GM20431 (cell line): ENCODE measurements around the gene SYT7.

Source experiments
- in situ Hi-C: fragments of 300-500 bp; cut with MseI, MboI; formaldehyde crosslinking; loops from one replicate; pipeline ENCODE4 v1.15.0; 2020; ENCODE audit warnings: low sequenced_read_pairs; ENCODE audit not compliant: unreplicated experiment

The SYT7 gene

GRCh38 chr11:61505640-61506155, 75.2 kb downstream of the SYT7 start:
- in situ Hi-C loops = no loop called here

GRCh38 chr11:61505106-61505505, 75.8 kb downstream of the SYT7 start:
- in situ Hi-C loops = no loop called here

DNA sequence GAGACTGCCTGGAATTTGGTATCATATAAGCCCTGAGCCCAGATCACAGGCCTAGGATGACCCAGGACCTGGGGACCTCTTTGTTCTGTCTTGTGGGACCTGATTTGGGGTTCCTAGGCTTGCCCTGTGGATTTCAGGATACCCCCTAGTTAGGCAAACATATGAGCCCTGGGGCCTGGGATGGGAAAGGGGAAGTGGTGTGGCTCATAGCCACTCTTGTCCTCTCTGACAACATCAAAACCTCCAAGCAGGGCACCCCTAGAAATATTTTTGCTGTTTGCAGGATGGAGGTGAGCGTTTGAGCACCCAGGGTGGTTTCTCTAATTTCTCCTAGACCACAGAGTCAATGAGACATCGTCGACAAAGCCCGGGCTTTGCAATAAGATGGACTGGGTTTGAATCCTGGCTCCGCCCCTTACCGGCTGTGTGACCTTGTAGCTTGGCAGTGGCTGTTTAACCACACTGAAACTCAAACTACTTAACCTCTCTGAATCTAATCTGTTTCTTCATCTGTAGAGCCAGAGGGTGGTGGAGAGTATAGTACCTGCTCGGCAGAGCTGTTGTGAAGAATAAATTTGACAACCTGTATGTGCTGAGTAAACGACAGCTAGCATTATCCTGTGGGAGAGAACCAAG, 77.6 kb downstream of the SYT7 start:
- in situ Hi-C loops = no loop called here

GRCh38 chr11:61502522-61502921, 78.4 kb downstream of the SYT7 start:
- in situ Hi-C loops = no loop called here

DNA sequence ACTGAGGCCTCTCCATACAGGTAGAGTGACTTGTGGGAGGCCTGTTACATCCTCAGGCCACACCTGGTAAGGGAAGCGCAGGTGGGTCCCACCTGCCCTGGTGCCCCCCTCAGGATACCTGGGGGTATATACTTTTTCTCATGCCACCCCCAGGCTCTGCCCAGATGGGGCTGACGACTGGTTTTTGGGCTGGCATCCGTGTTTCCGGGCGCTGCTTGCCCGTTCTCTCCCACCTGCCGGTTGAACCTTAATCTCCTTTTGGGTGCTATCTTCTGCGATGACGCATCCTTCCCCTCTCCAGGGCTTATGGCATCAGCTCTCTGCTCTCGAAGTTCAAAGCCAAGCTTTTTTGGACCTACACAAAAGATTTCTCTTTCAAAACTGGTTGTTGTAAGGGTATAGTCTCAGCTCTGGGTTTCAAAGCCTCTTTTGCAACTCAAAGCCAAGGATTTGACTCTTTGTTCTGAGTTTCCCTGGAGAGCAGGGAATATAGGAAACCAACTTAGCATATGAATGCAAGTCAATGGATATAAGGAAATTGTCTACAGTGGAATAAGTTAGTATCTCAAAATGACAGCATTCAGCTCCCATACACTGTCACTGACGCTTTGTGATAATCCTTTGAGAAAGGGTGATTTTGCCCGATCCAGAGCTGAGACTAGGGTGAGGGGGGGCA, 80.9 kb downstream of the SYT7 start:
- in situ Hi-C loops = no loop called here

DNA sequence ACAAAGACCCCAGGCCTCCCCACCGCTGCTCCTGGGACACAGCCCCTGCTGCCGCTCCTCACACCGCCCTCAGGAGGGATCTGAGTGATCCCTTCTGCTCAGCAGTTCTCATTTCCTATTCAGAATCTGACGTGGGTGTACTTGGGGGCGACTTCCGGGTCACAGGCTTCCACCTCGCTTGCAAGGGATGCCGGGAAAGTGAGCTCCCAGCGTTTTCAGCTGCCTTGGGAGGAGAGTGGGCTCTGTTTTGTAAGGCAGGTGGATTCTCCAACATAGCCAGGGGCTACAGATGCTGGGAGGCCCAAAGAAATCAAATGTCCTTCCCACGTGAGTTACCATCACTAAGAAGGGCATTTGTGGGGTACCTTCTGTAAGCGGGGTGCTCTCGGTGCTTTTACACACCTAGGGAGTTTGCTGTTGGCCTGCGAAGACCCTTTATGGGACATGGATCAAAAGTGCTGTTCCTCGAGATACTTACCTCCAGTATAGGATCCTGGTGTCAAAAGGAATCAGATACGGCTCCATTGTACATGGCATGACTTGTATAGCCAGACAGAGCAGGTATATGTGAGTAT, 82.0 kb downstream of the SYT7 start:
- in situ Hi-C loops = no loop called here

- in situ Hi-C loops = no loop called here
Observed at GRCh38 chr11:61497876-61498275, 83.0 kb downstream of the SYT7 start.

DNA sequence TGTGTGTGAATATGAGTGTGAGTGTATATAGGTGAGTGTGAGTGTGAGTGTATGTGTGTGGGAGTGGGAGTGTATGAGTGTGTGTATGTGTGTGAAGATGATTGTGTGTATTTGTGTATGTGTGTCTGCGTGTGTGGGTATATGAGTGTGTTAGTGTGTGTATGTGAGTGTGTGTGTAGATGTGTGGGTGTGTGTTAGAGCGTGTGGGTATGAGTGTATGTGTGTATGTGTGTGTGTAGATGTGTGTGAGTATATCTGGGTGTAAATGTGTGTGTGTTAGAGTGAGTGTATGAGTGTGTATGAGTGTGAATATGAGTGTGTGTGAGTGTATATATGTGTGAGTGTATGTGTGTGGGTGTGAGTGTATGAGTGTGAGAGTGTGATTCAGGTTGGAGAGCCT, 83.4 kb downstream of the SYT7 start:
- in situ Hi-C loops = no loop called here

GRCh38 chr11:61496602-61497400, 84.1 kb downstream of the SYT7 start:
- in situ Hi-C loops = no loop called here

DNA sequence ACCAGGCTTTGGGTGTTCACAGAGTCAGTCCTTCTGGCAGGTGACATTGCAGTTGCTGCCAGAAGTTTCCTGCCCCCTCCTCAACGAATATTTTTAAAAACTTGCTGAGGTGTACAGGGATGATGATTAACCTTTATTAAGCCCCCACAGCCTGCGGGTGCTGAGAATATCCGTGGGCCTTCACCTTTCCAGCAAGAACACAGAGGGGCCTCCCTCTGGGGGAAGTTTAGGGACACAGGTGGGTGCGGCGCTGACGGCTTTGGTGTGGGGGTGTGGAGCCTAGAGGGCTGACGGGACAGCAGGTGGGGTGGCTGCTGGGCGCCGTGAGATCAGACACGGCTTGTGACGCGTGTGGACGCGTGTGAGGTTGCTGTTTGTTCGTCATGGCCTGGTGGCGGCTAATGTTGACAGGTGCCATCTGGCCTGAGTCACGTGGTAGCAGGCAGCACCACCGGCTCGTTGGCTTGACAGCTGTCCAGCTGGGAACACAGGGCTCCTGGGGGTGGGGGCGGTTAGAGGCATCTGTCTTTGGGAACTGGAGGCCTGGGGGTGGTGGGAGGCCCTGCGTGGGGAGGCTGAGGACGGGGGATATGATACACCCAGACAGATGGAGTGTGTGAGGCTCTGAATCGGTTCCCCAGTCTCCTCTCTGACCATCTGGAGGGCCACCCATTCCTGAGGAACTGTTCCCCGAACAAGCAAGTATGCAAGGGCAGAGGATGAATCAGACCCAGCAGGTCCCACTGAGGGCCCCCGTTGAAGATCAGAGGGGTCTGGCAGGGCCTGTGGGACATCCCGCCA, 84.9 kb downstream of the SYT7 start:
- in situ Hi-C loops = no loop called here

- in situ Hi-C loops = no loop called here
Observed at GRCh38 chr11:61494381-61494961, 86.4 kb downstream of the SYT7 start.

GRCh38 chr11:61491736-61492395, 89.0 kb downstream of the SYT7 start:
- in situ Hi-C loops = no loop called here

- in situ Hi-C loops = no loop called here
Observed at GRCh38 chr11:61489833-61490721, 90.8 kb downstream of the SYT7 start.

- in situ Hi-C loops = no loop called here
Observed at GRCh38 chr11:61488651-61489291, 92.1 kb downstream of the SYT7 start.

GRCh38 chr11:61487342-61488025, 93.4 kb downstream of the SYT7 start:
- in situ Hi-C loops = no loop called here

DNA sequence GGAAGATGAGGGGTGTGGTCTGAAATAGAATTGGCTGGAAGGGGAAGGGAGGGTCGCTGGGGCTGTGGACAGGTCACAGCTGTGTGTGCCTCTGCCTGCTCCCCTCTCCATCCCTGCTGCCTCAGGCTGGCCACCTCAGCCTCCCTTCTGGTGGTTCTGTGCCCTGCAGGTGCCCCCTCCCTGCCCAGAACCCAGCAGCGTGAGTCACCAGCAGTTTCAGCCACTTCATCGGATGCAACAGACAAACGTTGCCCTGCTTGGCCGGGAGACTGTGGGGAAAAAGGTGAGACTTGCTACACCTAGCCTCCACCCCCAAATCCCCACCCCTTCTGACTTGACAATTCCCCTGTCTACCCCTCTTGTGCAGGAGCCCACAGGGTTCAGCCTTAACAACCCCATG, 94.1 kb downstream of the SYT7 start:
- in situ Hi-C loops = no loop called here

- in situ Hi-C loops = no loop called here
Observed at GRCh38 chr11:61486011-61486620, 94.8 kb downstream of the SYT7 start.
